ENCODE measurements around the gene FEN1. TPM values are rescaled to one million over a fixed set of nuclear protein-coding genes. Genes with fewer than 3 reads are reported as not detected.

FEN1 gene
- total RNA-seq, 1 donor = 9.0 TPM

- H3K4me3 ChIP-seq (ENCODE audit: insufficient read depth, low read length) = no peak overlapping the region
- no peaks in the 10 kb centered on the region for H3K79me2 ChIP-seq (ENCODE audit: insufficient read depth, low read length)
- no peak for DNase-seq (ENCODE audit: insufficient read length, low spot score, missing footprints)
- H3K27ac ChIP-seq (ENCODE audit: low read depth, low read length) = no peak overlapping the region
- no peak overlapping the region for H2AFZ ChIP-seq (ENCODE audit: low read length)
- H3K27me3 ChIP-seq (ENCODE audit: insufficient read depth, low read length) = no peaks in the 10 kb centered on the region
- no peaks in the 10 kb centered on the region for H3K9me3 ChIP-seq (ENCODE audit: low read depth, low read length)
- TF ChIP-seq CTCF (IDR thresholded peaks at IDR 0.05; ENCODE audit: extremely low read depth, low read depth, low read length) = no peak
- H3K4me2 ChIP-seq (ENCODE audit: insufficient read depth, low read length) = no peak overlapping the region
- no peaks in the 10 kb centered on the region for H3K4me1 ChIP-seq (ENCODE audit: insufficient read depth, low read length)
- H4K20me1 ChIP-seq (ENCODE audit: insufficient read depth, low read length) = no peaks in the 10 kb centered on the region
- H3K36me3 ChIP-seq (ENCODE audit: insufficient read depth, low read length) = no peaks in the 10 kb centered on the region
These were observed 18.9 kb upstream of the FEN1 start for GRCh38 chr11:61773809-61774208.

DNA sequence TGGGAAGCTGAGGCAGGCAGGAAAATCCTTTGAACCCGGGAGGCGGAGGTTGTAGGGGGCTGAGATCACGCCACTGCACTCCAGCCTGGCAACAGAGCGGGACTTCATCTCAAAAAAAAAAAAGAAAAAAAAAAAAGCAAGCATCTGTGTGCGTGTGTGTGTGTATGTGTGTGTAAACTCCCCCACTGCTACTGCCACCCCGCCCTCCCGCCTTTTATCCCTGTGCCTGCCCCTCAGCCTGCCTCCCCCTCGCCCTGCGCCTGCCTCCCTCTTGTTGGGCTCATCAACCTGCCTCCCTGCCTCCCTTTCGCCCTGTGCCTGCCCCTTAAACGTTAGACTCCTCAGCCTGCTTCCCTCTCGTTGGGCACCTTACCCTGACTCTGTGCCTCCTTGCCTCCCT is 18.3 kb upstream of the FEN1 start:
- Histone ChIP-seq H3K4me3 (ENCODE audit: insufficient read depth, low read length) (no peak overlapping the region), H3K4me1 (ENCODE audit: insufficient read depth, low read length) (no peaks in the 10 kb centered on the region), H4K20me1 (ENCODE audit: insufficient read depth, low read length) (no peaks in the 10 kb centered on the region), H3K27ac (ENCODE audit: low read depth, low read length) (no peak overlapping the region), H3K79me2 (ENCODE audit: insufficient read depth, low read length) (no peaks in the 10 kb centered on the region), H3K9me3 (ENCODE audit: low read depth, low read length) (no peaks in the 10 kb centered on the region), H3K36me3 (ENCODE audit: insufficient read depth, low read length) (no peaks in the 10 kb centered on the region), H2AFZ (ENCODE audit: low read length) (no peak overlapping the region), H3K27me3 (ENCODE audit: insufficient read depth, low read length) (no peaks in the 10 kb centered on the region), H3K4me2 (ENCODE audit: insufficient read depth, low read length) (no peak overlapping the region)
- no peak for TF ChIP-seq CTCF (IDR thresholded peaks at IDR 0.05; ENCODE audit: extremely low read depth, low read depth, low read length)
- peak; percentile 88 for DNase-seq (ENCODE audit: insufficient read length, low spot score, missing footprints)

DNA sequence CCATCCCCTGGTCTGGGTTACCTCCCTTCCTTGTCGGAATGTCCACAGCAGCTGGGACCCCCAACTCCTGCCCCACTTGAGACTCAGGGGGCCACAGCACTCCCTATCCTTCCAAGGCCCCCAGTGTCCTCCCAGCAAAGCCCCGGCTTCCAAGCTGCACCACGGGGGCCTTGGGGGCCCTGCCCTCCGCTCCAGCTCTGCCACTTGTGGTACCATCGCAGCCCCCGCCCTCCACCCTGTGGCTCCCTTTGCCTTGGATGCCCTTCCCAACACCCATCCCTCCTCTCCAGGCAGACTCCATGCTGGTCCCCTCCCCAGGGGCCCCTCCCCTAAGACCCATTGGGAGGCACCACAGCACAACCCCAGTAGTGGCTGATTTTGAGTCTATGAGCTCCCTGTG is 17.6 kb upstream of the FEN1 start:
- Histone ChIP-seq H3K4me2 (ENCODE audit: insufficient read depth, low read length) (no peak overlapping the region), H3K79me2 (ENCODE audit: insufficient read depth, low read length) (no peaks in the 10 kb centered on the region)
- no peak for TF ChIP-seq CTCF (IDR thresholded peaks at IDR 0.05; ENCODE audit: extremely low read depth, low read depth, low read length)

DNA sequence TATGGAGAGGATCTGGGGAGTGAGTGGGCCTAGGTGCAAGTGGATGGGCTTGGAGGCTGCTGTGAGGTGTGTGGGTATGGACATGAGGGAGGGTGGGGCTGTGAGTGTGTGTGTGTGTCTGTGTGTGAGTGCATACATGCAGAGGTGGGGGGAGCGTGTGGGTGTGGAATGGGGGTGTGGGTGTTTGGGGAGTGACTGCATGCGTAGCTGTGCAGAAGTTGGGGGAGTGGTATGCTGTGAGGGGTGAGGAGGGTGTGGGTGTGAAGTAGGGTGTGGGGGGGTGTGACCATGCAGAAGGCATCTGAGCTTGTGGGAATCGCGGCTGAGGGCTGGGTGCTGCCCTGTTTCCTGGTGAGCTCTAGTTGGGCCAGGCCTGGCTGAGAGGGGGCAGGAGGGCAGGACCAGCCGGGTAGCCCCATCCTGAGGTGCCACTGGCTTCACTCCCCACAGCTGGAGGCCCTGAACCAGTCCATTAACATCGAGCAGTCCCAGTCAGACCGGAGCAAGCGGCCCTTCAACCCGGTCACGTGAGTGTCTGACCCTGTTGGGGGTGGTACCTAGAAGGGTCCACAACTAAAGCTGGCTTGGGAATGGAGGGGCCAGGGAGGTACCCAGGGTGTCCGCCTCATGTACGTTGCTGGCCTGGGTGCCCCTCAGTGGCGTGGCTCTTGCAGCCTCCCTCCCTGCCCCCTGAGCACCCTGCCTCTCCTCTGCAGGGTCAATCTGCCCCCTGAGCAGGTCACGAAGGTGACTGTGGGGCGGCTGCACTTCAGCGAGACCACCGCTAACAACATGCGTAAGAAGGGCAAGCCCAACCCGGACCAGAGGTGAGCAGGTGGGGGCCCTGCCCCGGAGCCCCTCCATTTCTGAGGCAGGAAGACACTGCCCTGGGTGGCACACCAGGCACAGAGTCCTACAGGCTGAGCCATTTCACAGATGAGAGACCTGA is 16.8 kb upstream of the FEN1 start:
- Histone ChIP-seq H3K27me3 (ENCODE audit: insufficient read depth, low read length) (no peaks in the 10 kb centered on the region), H3K79me2 (ENCODE audit: insufficient read depth, low read length) (no peaks in the 10 kb centered on the region), H4K20me1 (ENCODE audit: insufficient read depth, low read length) (no peaks in the 10 kb centered on the region), H3K4me3 (ENCODE audit: insufficient read depth, low read length) (no peak overlapping the region), H3K4me1 (ENCODE audit: insufficient read depth, low read length) (no peaks in the 10 kb centered on the region), H3K9me3 (ENCODE audit: low read depth, low read length) (no peaks in the 10 kb centered on the region), H3K4me2 (ENCODE audit: insufficient read depth, low read length) (no peak overlapping the region), H3K36me3 (ENCODE audit: insufficient read depth, low read length) (no peaks in the 10 kb centered on the region), H3K27ac (ENCODE audit: low read depth, low read length) (no peak overlapping the region), H2AFZ (ENCODE audit: low read length) (no peak overlapping the region)
- DNase-seq (ENCODE audit: insufficient read length, low spot score, missing footprints) = peak; percentile 87
- TF ChIP-seq CTCF (IDR thresholded peaks at IDR 0.05; ENCODE audit: extremely low read depth, low read depth, low read length) = no peak

More for the DNA sequence above, 17.6 kb upstream of the FEN1 start:
- Histone ChIP-seq H3K9me3 (ENCODE audit: low read depth, low read length) (no peaks in the 10 kb centered on the region), H3K27me3 (ENCODE audit: insufficient read depth, low read length) (no peaks in the 10 kb centered on the region), H3K4me3 (ENCODE audit: insufficient read depth, low read length) (no peak overlapping the region), H3K27ac (ENCODE audit: low read depth, low read length) (no peak overlapping the region), H3K4me1 (ENCODE audit: insufficient read depth, low read length) (no peaks in the 10 kb centered on the region), H3K36me3 (ENCODE audit: insufficient read depth, low read length) (no peaks in the 10 kb centered on the region), H2AFZ (ENCODE audit: low read length) (no peak overlapping the region), H4K20me1 (ENCODE audit: insufficient read depth, low read length) (no peaks in the 10 kb centered on the region)
- DNase-seq (ENCODE audit: insufficient read length, low spot score, missing footprints) = no peak
